ENCODE measurements around the gene LMO7. TPM values are rescaled to one million over a fixed set of nuclear protein-coding genes. Genes with fewer than 3 reads are reported as not detected.

The LMO7 gene
- total and polyA plus RNA-seq, 2 of the 13 experiments (the other 11 are each of a cell fraction or from before 2014, with no cell fraction given) = 34.0 to 121 TPM

- TF ChIP-seq ZNF672 (CRISPR knock-in tag; IDR thresholded peaks at IDR 0.05) (no peak), ZBTB46 (CRISPR knock-in tag; IDR thresholded peaks at IDR 0.05; ENCODE audit: borderline replicate concordance) (no peak), CREB3 (CRISPR knock-in tag; IDR thresholded peaks at IDR 0.05) (no peak), NFIB (CRISPR knock-in tag; IDR thresholded peaks at IDR 0.05; ENCODE audit: borderline replicate concordance) (no peak), PAX8 (CRISPR knock-in tag; IDR thresholded peaks at IDR 0.05; ENCODE audit: borderline replicate concordance) (no peak), IRF1 (CRISPR knock-in tag; IDR thresholded peaks at IDR 0.05; ENCODE audit: low read depth) (no peak), ZNF460 (CRISPR knock-in tag; IDR thresholded peaks at IDR 0.05; ENCODE audit: borderline replicate concordance) (no peak), PRDM10 (CRISPR knock-in tag; IDR thresholded peaks at IDR 0.05; ENCODE audit: low read depth) (peak; percentile 68), ZFP62 (CRISPR knock-in tag; IDR thresholded peaks at IDR 0.05) (no peak), RBM22 (optimal IDR thresholded peaks at IDR 0.05; ENCODE audit: low read length) (no peak), ZNF432 (CRISPR knock-in tag; IDR thresholded peaks at IDR 0.05; ENCODE audit: borderline replicate concordance) (no peak), PHF5A (CRISPR knock-in tag; IDR thresholded peaks at IDR 0.05; ENCODE audit: low read depth, unreplicated experiment) (peak; percentile 53), ZNF781 (CRISPR knock-in tag; IDR thresholded peaks at IDR 0.05; ENCODE audit: borderline replicate concordance, not compliant biosample characterization) (peak; percentile 37), ZNF503 (CRISPR knock-in tag; IDR thresholded peaks at IDR 0.05) (peak; percentile 62; the same call in 1 of the 2 replicates), ZNF451 (CRISPR knock-in tag; IDR thresholded peaks at IDR 0.05) (no peak), ZNF7 (CRISPR knock-in tag; IDR thresholded peaks at IDR 0.05) (no peak), ZBTB34 (CRISPR knock-in tag; IDR thresholded peaks at IDR 0.05) (no peak)
Measured at GRCh38 chr13:75760131-75761021, 124.2 kb downstream of the LMO7 start (continued).

Measured in HepG2 (cell line).